HepG2 (cell line): ENCODE measurements around the gene SLC45A1. TPM values are rescaled to one million over a fixed set of nuclear protein-coding genes. Genes with fewer than 3 reads are reported as not detected.

ENCODE experiments used
- ATAC-seq: fragments of 200-7000 bp; cut with Tn5 transposase; 3 replicates; pipeline ENCODE4 v1.9.1; 2020; ENCODE audit warnings: mild to moderate bottlenecking, moderate library complexity
- BruUV-seq: library from RNA; stranded (reverse); fragments of 400-500 nt; replicated peaks from 2 replicates; lab custom pipeline; 2021; lab: Mats Ljungman, UMichigan
- CTCF ChIA-PET: fragments of 300-600 bp; formaldehyde crosslinking; extraction: SDS; loops from one replicate; lab custom pipeline; 2021; ENCODE audit warnings: low total read pairs, inconsistent platforms, low intra/inter-chr PET ratio; lab: Yijun Ruan, JAX
- POLR2A ChIA-PET: fragments of 350-600 bp; sonication (Branson Sonifier 250); formaldehyde crosslinking; loops from one replicate; lab custom pipeline; 2020; ENCODE audit warnings: antibody characterized with exemption, inconsistent platforms; lab: Yijun Ruan, JAX
- DNase-seq: peaks from one replicate; pipeline ENCODE4 v3.0.0-alpha.2; 2015; ENCODE audit warnings: low spot score
- FAIRE-seq: peaks from 3 replicates; lab custom pipeline; 2011; peaks lifted over from hg19 to GRCh38; lab: Jason Lieb, UNC
- H2AFZ ChIP-seq: one replicate; pipeline ENCODE4 v1.6.1; 2011; ENCODE audit warnings: low read length, inconsistent platforms
- H3K27ac ChIP-seq: fragments of 300-600 bp; 3 replicates; pipeline ENCODE4 v1.8.0; 2011; ENCODE audit warnings: mixed run types, mild to moderate bottlenecking, mixed read lengths, low read length, inconsistent platforms; ENCODE audit not compliant: insufficient read depth; ENCODE audit errors: extremely low read length
- H3K27me3 ChIP-seq, 2 experiments: fragments of 200-600 bp in 1 of 2; 2 replicates in 1 of 2; 3 replicates in 1 of 2; pipeline versions ENCODE4 v1.6.0 to v1.8.0; 2011; ENCODE audit warnings: low read length in 2 of 2, mild to moderate bottlenecking in 2 of 2, moderate library complexity in 2 of 2, inconsistent platforms in 1 of 2; ENCODE audit not compliant: insufficient read depth in 2 of 2, control insufficient read depth in 1 of 2
- H3K36me3 ChIP-seq, 2 experiments: fragments of 200-600 bp in 1 of 2; replicated peaks in 1 of 2; 2 replicates in 1 of 2; 3 replicates in 1 of 2; pipeline versions ENCODE4 v1.5.1 to v1.8.0; 2011; ENCODE audit warnings: low read length in 2 of 2, inconsistent platforms in 1 of 2; ENCODE audit not compliant: insufficient read depth in 2 of 2, control insufficient read depth in 1 of 2
- H3K4me1 ChIP-seq: 2 replicates; pipeline ENCODE4 v1.5.1; 2012; ENCODE audit warnings: low read length, inconsistent platforms; ENCODE audit not compliant: insufficient read depth
- H3K4me2 ChIP-seq: 2 replicates; pipeline ENCODE4 v1.6.0; 2011; ENCODE audit warnings: low read depth, low read length, inconsistent platforms
- H3K4me3 ChIP-seq, 3 experiments: fragments of 200-600 bp in 1 of 3; sonication (generic), shearing (Covaris generic) in 1 of 3; replicated peaks in 1 of 3; 2 replicates each; pipeline ENCODE4 v1.5.1; 2011 to 2016; ENCODE audit warnings: low read length in 3 of 3, inconsistent platforms in 2 of 3, low read depth in 2 of 3, mild to moderate bottlenecking in 2 of 3, control low read depth in 1 of 3, mixed read lengths in 1 of 3; ENCODE audit not compliant: insufficient read depth in 1 of 3
- H3K79me2 ChIP-seq: one replicate; pipeline ENCODE4 v1.6.1; 2011; ENCODE audit warnings: low read length, inconsistent platforms; ENCODE audit not compliant: insufficient read depth
- H3K9ac ChIP-seq: 2 replicates; pipeline ENCODE4 v1.6.0; 2011; ENCODE audit warnings: mild to moderate bottlenecking, low read depth, low read length, inconsistent platforms; ENCODE audit not compliant: insufficient read depth
- H3K9me3 ChIP-seq: 2 replicates; pipeline ENCODE4 v1.5.1; 2012; ENCODE audit warnings: mild to moderate bottlenecking, low read length
- H4K20me1 ChIP-seq: 2 replicates; pipeline ENCODE4 v1.6.0; 2011; ENCODE audit warnings: inconsistent platforms, mild to moderate bottlenecking, low read length, moderate library complexity; ENCODE audit not compliant: insufficient read depth
- ARNT ChIP-seq: fragments of 450-650 bp; IDR thresholded peaks from 2 replicates; pipeline ENCODE4 v1.6.1; 2017
- ELF1 ChIP-seq: sonication (generic); formaldehyde crosslinking; IDR thresholded peaks from 2 replicates; pipeline ENCODE4 v1.4.0; 2020; ENCODE audit warnings: missing genetic modification reagents
- ETV6 ChIP-seq: sonication (generic); formaldehyde crosslinking; conservative IDR thresholded peaks from 2 replicates; pipeline ENCODE4 v1.4.0; 2020; ENCODE audit warnings: missing genetic modification reagents
- JUNB ChIP-seq: sonication (generic); formaldehyde crosslinking; IDR thresholded peaks from 2 replicates; pipeline ENCODE4 v1.8.0; 2022; ENCODE audit warnings: missing genetic modification reagents, mild to moderate bottlenecking, borderline replicate concordance
- KAT7 ChIP-seq: IDR thresholded peaks from 2 replicates; pipeline ENCODE4 v1.6.1; 2018; ENCODE audit warnings: borderline replicate concordance, missing compliant biosample characterization
- KDM4B ChIP-seq: sonication (generic); formaldehyde crosslinking; IDR thresholded peaks from 2 replicates; pipeline ENCODE4 v1.4.0; 2020; ENCODE audit warnings: missing genetic modification reagents
- NFATC3 ChIP-seq: sonication (generic); formaldehyde crosslinking; IDR thresholded peaks from 2 replicates; pipeline ENCODE4 v1.5.1; 2020; ENCODE audit warnings: mild to moderate bottlenecking, missing genetic modification reagents
- NPAS2 ChIP-seq: sonication (generic); formaldehyde crosslinking; IDR thresholded peaks from 2 replicates; pipeline ENCODE4 v1.8.0; 2022; ENCODE audit warnings: mild to moderate bottlenecking, missing genetic modification reagents, borderline replicate concordance
- PHF8 ChIP-seq: sonication (generic); formaldehyde crosslinking; IDR thresholded peaks from 2 replicates; pipeline ENCODE4 v1.5.0; 2020; ENCODE audit warnings: missing genetic modification reagents
- SMAD1 ChIP-seq: sonication (generic); formaldehyde crosslinking; IDR thresholded peaks from 2 replicates; pipeline ENCODE4 v1.4.0; 2020; ENCODE audit warnings: missing genetic modification reagents, low read depth, mild to moderate bottlenecking, borderline replicate concordance
- SRSF1 ChIP-seq: fragments of 200-400 bp; formaldehyde crosslinking; optimal IDR thresholded peaks from 2 replicates; pipeline ENCODE3; 2017; ENCODE audit warnings: mild to moderate bottlenecking, low read depth, low read length, moderate library complexity
- TCF7L2 ChIP-seq: IDR thresholded peaks from 2 replicates; pipeline ENCODE4 v1.6.1; 2011; ENCODE audit warnings: mild to moderate bottlenecking, low read depth, low read length, moderate library complexity
- TGIF2 ChIP-seq: IDR thresholded peaks from 2 replicates; pipeline ENCODE4 v1.6.1; 2016; ENCODE audit warnings: control low read depth, missing compliant biosample characterization
- ZNF136 ChIP-seq: sonication (generic); formaldehyde crosslinking; IDR thresholded peaks from 2 replicates; pipeline ENCODE4 v1.8.1; 2022; ENCODE audit warnings: low read depth, mild to moderate bottlenecking, moderate library complexity, missing genetic modification reagents
- ZNF24 ChIP-seq: fragments of 450-650 bp; IDR thresholded peaks from 2 replicates; pipeline ENCODE4 v1.6.1; 2017; ENCODE audit warnings: antibody characterized with exemption, mild to moderate bottlenecking
- ZNF782 ChIP-seq: sonication (generic); formaldehyde crosslinking; IDR thresholded peaks from 2 replicates; pipeline ENCODE4 v1.4.0; 2020; ENCODE audit warnings: missing genetic modification reagents, mild to moderate bottlenecking, borderline replicate concordance
- WGBS: methylation state at CpG from one replicate; pipeline ENCODE4 v1.1.6; 2017; ENCODE audit warnings: low lambda C conversion rate; 5-methylcytosine and 5-hydroxymethylcytosine counted together
- in situ Hi-C: cut with HindIII; loops from 2 replicates; pipeline ENCODE4 v1.10.0; 2017; ENCODE audit warnings: low pct_unique_long_range_greater_than_20kb; ENCODE audit not compliant: extremely low pct_ligation_motif_present
- intact Hi-C: fragments of 100-400 bp; cut with micrococcal nuclease; formaldehyde crosslinking; loops from one replicate; pipeline ENCODE4 v1.10.0; 2022; ENCODE audit not compliant: unreplicated experiment
- polyA plus RNA-seq, 8 experiments: library from polyadenylated mRNA; depleted of rRNA in 3 of 8; stranded (reverse) in 7 of 8; unstranded in 1 of 8; fragments of >200 nt; fragmentation: Illumina TruSeq in 4 of 8; extraction: Trizol in 4 of 8; gene quantifications; 2 replicates each; pipeline versions ENCODE4 v1.2.1 to v1.2.3, GENCODE V29; 2011 to 2016; ENCODE audit warnings: low read depth in 4 of 8, missing spikeins in 1 of 8, mixed read lengths in 1 of 8; ENCODE audit not compliant: insufficient read depth in 1 of 8
- total RNA-seq, 5 experiments: library from RNA; depleted of rRNA; stranded (reverse); fragments of >200 nt; fragmentation: Illumina TruSeq; extraction: Trizol; gene quantifications; 2 replicates each; pipeline ENCODE4 v1.2.3, GENCODE V29; 2016; ENCODE audit warnings: low read depth in 1 of 5
- TF ChIP-seq, protein P1 (sequence below): sonication (generic); formaldehyde crosslinking; IDR thresholded peaks from 2 replicates; pipeline ENCODE4 v1.4.0; 2020; ENCODE audit warnings: missing genetic modification reagents
- TF ChIP-seq, protein P2 (sequence below): sonication (generic); formaldehyde crosslinking; IDR thresholded peaks from 2 replicates; pipeline ENCODE4 v1.5.0; 2020; ENCODE audit warnings: missing genetic modification reagents, mild to moderate bottlenecking, borderline replicate concordance

The SLC45A1 gene
- total and polyA plus RNA-seq, 2 of the 13 experiments (the other 11 are each of a cell fraction or from before 2014, with no cell fraction given) = not detected

DNA sequence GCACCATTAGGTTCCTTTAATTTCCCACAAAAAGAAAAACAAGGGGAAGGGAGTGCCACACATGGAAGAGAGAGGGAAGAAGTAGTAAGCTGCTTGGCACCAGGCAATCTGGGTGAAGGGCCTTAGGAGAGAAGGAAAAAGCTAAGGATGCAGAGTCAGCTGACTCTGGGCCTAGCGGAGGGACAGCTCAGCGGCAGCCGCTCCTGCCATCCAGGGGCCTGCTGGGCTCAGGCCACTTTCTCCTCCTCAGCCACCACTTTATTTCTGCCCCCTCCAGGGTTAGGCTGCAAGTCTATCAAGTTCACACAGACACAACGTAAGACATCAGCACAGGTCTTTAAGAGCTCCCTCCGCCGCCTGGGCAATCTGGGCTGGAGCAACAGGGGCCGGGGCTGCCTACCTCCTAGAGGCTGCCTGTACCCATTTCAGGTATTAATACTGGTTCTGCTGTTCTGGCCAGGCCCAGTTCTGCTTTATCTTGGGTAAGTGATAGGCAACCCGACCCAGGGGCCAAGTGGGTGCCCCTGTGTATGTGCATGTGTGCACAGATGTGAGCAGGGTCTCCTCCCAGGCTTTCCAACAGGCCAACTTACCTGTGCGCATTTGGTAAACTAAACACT lies 53.6 kb downstream of the SLC45A1 start:
- Histone ChIP-seq H3K4me1 (peaks cover 48% of the 10 kb centered on the region), H3K9ac (no peak overlapping the region)

More for the DNA sequence above, 53.6 kb downstream of the SLC45A1 start:
- no peak overlapping the region for H2AFZ ChIP-seq
- H3K4me2 ChIP-seq = no peak overlapping the region
- DNase-seq = no peak
- no peaks in the 10 kb centered on the region for H3K9me3 ChIP-seq
- H3K4me3 ChIP-seq = no peak overlapping the region
- H3K79me2 ChIP-seq = peaks cover 37% of the 10 kb centered on the region
- POLR2A ChIA-PET = no interaction called here
- peaks cover 62% of the 10 kb centered on the region for H4K20me1 ChIP-seq
- no peak for TF ChIP-seq SRSF1
- no peak for TF ChIP-seq ZNF782 (CRISPR knock-in tag)
- no peak for TF ChIP-seq ZNF24
- TF ChIP-seq, protein P1, sequence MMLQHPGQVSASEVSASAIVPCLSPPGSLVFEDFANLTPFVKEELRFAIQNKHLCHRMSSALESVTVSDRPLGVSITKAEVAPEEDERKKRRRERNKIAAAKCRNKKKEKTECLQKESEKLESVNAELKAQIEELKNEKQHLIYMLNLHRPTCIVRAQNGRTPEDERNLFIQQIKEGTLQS (CRISPR knock-in tag) = no peak
- no peak for TF ChIP-seq ETV6
- no peak for TF ChIP-seq ELF1 (CRISPR knock-in tag)
- no peak for TF ChIP-seq TCF7L2
- TF ChIP-seq NFATC3 (CRISPR knock-in tag) = no peak
- TF ChIP-seq PHF8 = no peak
- no peak for TF ChIP-seq NPAS2 (CRISPR knock-in tag)
- no peak for TF ChIP-seq ARNT
- no peak for TF ChIP-seq KDM4B (CRISPR knock-in tag)
- TF ChIP-seq SMAD1 = no peak
- no peak for TF ChIP-seq KAT7 (CRISPR knock-in tag)
- no peak for TF ChIP-seq TGIF2 (CRISPR knock-in tag)
- TF ChIP-seq JUNB (CRISPR knock-in tag) = no peak
- TF ChIP-seq, protein P2, sequence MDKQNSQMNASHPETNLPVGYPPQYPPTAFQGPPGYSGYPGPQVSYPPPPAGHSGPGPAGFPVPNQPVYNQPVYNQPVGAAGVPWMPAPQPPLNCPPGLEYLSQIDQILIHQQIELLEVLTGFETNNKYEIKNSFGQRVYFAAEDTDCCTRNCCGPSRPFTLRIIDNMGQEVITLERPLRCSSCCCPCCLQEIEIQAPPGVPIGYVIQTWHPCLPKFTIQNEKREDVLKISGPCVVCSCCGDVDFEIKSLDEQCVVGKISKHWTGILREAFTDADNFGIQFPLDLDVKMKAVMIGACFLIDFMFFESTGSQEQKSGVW (CRISPR knock-in tag) = no peak
- no peak for TF ChIP-seq ZNF136 (CRISPR knock-in tag)
- TF ChIP-seq, all 625 proteins: peak for 0
- in situ Hi-C loops = no loop called here
- ATAC-seq (no peak; the same call in 2 of the 3 replicates), FAIRE-seq (no peak)
- Histone ChIP-seq H3K27me3 (no peaks in the 10 kb centered on the region), H3K36me3 (peaks cover 25 to 56% of the 10 kb centered on the region in 2 experiments), H3K27ac (no peak overlapping the region)
- WGBS = 83% methylated on average over 6 of the region's 9 CpGs
- intact Hi-C loops = loop anchor here (10.0 kb wide), 1 partner anchor 333 kb away; no protein-coding TSS in a partner anchor
- BruUV-seq = no TSS peak
- CTCF ChIA-PET = no interaction called here
